ENCODE results near the gene ACOX2.
A peak's percentile ranks its signal among the peaks of the same experiment; 100 is the strongest.

Gene ACOX2

GRCh38 chr3:58524326-58524888 is 12.6 kb downstream of the ACOX2 start:
- Histone ChIP-seq H3K4me3 (ENCODE audit: low read length in 2 of 2) (no peak overlapping the region), H4K8ac (ENCODE audit: low read depth, low read length) (no peak overlapping the region), H3K36me3 (replicated peaks in 1 of 2; ENCODE audit: control insufficient read depth in 2 of 2, insufficient read depth in 2 of 2, low read length in 2 of 2) (no peaks in the 10 kb centered on the region), H3K14ac (ENCODE audit: low read length) (no peak overlapping the region), H3K79me1 (ENCODE audit: low read depth, low read length) (no peaks in the 10 kb centered on the region), H2AK5ac (ENCODE audit: low read depth, low read length) (peak overlapping the region; percentile 58), H2AFZ (ENCODE audit: low read length) (no peak overlapping the region), H3K9me3 (replicated peaks in 1 of 2; ENCODE audit: control insufficient read depth in 2 of 2, insufficient read depth in 1 of 2, low read depth in 1 of 2, low read length in 2 of 2) (no peaks in the 10 kb centered on the region), H3K4me2 (ENCODE audit: insufficient read depth, low read length, poor library complexity, severe bottlenecking) (no peak overlapping the region), H2BK12ac (ENCODE audit: low read length) (peak overlapping the region; percentile 85), H3K27me3 (ENCODE audit: control insufficient read depth in 3 of 3, insufficient read depth in 3 of 3, low read depth in 1 of 3, low read length in 3 of 3) (no peaks in the 10 kb centered on the region), H2BK5ac (ENCODE audit: low read length) (no peak overlapping the region), H3K4ac (ENCODE audit: low read length) (no peak overlapping the region), H2BK120ac (ENCODE audit: low read depth, low read length) (no peak overlapping the region), H3K4me1 (ENCODE audit: control insufficient read depth in 2 of 2, insufficient read depth in 1 of 2, low read depth in 1 of 2, low read length in 2 of 2) (peaks cover 24 to 29% of the 10 kb centered on the region in 2 donors), H3K23ac (ENCODE audit: low read depth, low read length, poor library complexity) (peak overlapping the region; percentile 16), H3K18ac (ENCODE audit: low read length) (peak overlapping the region; percentile 86), H3K27ac (replicated peaks; ENCODE audit: low read length) (no peak overlapping the region), H4K91ac (ENCODE audit: low read depth, low read length, poor library complexity) (no peak overlapping the region), H2BK15ac (ENCODE audit: low read length) (peak overlapping the region; percentile 18), H3K9ac (ENCODE audit: low read depth, low read length, poor library complexity) (no peak overlapping the region)
- no CpG with 5 or more reads among the region's 11 CpGs for WGBS, 2 donors (ENCODE audit: extremely low coverage in 2 of 2, insufficient read length in 2 of 2, insufficient replicate concordance in 1 of 2)
- no peak for DNase-seq (ENCODE audit: low spot score)

DNA sequence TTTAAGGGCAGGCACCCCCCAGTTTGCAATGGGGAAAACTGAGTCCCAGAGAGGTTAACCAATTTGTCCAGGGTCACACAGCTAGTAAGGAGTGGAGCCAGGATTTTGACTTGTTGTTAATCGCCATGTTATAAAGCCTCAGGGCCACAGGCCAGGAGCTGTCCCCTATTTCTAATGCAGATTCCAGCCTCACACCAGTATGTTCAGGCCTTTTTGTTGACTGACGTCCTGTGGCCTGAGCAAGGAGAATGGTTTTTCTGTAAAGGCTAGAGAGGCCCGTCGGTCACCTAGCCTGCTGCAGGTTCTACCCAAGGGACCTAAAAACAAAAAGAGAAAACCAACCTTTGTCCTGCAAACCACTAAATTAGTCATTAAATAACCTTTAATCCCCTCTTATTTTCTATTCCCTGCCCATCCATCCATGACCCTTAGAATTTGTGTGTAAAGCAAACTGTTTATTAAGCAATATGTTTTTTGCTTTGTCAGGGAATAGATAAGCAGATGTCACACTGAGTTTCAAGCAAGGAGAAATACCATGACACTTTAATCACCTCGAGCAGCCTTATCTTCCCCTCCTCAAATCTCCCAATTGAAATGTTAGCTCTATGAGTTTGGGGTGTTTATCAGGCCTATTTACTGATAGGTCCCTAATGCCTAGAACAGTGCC is 14.1 kb downstream of the ACOX2 start:
- Histone ChIP-seq H3K4me2 (ENCODE audit: insufficient read depth, low read length, poor library complexity, severe bottlenecking) (no peak overlapping the region), H2BK15ac (ENCODE audit: low read length) (no peak overlapping the region), H3K4me3 (ENCODE audit: low read length in 2 of 2) (no peak overlapping the region), H2BK5ac (ENCODE audit: low read length) (no peak overlapping the region), H3K4me1 (ENCODE audit: control insufficient read depth in 2 of 2, insufficient read depth in 1 of 2, low read depth in 1 of 2, low read length in 2 of 2) (peaks cover 21 to 31% of the 10 kb centered on the region in 2 donors), H2AK5ac (ENCODE audit: low read depth, low read length) (no peak overlapping the region), H3K18ac (ENCODE audit: low read length) (no peak overlapping the region), H3K27me3 (ENCODE audit: control insufficient read depth in 3 of 3, insufficient read depth in 3 of 3, low read depth in 1 of 3, low read length in 3 of 3) (no peaks in the 10 kb centered on the region), H3K36me3 (replicated peaks in 1 of 2; ENCODE audit: control insufficient read depth in 2 of 2, insufficient read depth in 2 of 2, low read length in 2 of 2) (no peaks in the 10 kb centered on the region), H3K79me1 (ENCODE audit: low read depth, low read length) (no peaks in the 10 kb centered on the region), H2BK120ac (ENCODE audit: low read depth, low read length) (no peak overlapping the region), H3K23ac (ENCODE audit: low read depth, low read length, poor library complexity) (no peak overlapping the region), H4K91ac (ENCODE audit: low read depth, low read length, poor library complexity) (no peak overlapping the region), H3K27ac (replicated peaks; ENCODE audit: low read length) (peak overlapping the region; percentile 62), H3K9me3 (replicated peaks in 1 of 2; ENCODE audit: control insufficient read depth in 2 of 2, insufficient read depth in 1 of 2, low read depth in 1 of 2, low read length in 2 of 2) (no peaks in the 10 kb centered on the region), H3K14ac (ENCODE audit: low read length) (no peak overlapping the region), H4K8ac (ENCODE audit: low read depth, low read length) (no peak overlapping the region), H2AFZ (ENCODE audit: low read length) (no peak overlapping the region), H2BK12ac (ENCODE audit: low read length) (no peak overlapping the region), H3K4ac (ENCODE audit: low read length) (no peak overlapping the region), H3K9ac (ENCODE audit: low read depth, low read length, poor library complexity) (no peak overlapping the region)
- DNase-seq (ENCODE audit: low spot score): no peak
- no CpG with 5 or more reads among the region's 5 CpGs for WGBS, 2 donors (ENCODE audit: extremely low coverage in 2 of 2, insufficient read length in 2 of 2, insufficient replicate concordance in 1 of 2)

DNA sequence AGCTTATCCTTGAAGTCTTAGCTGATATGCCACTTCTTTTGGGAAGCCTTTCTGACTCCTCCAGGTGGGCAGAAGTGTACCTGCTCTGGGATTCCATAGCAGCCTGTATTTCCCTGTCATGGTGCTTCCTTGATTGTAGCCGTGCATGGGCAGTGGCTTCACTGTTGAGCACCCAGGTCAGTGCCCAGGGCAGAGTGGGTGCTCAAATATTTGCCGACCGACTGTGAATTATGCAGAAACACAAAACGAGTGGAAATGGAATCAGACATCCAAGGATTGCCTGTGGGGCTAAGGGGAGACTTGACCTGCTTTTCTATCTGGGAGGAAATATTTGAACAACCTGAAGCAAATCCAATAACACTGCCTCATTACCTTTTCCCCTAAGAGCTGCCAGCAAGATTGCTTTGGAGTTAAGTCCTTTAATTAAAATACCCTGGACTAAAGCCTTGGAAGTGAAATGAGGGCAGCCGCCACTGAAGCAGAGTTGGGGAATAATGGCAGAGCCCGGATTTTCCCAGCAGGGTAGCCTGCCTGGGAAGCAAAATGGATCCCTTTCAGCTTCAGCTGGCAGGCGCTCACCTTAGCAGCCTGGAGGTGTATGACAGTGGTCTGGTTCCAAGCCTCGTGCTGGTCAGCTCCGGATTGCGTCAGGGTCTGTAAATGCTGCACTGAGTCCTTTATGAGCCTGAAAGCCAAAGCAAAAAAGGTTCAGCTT is 14.9 kb downstream of the ACOX2 start:
- no peak for DNase-seq (ENCODE audit: low spot score)
- H3K4me2 ChIP-seq (ENCODE audit: insufficient read depth, low read length, poor library complexity, severe bottlenecking): no peak overlapping the region
- no peaks in the 10 kb centered on the region for H3K27me3 ChIP-seq (ENCODE audit: control insufficient read depth in 3 of 3, insufficient read depth in 3 of 3, low read depth in 1 of 3, low read length in 3 of 3)
- no peak overlapping the region for H3K4ac ChIP-seq (ENCODE audit: low read length)
- H3K79me1 ChIP-seq (ENCODE audit: low read depth, low read length): no peaks in the 10 kb centered on the region
- no peak overlapping the region for H2BK12ac ChIP-seq (ENCODE audit: low read length)
- no peak overlapping the region for H4K91ac ChIP-seq (ENCODE audit: low read depth, low read length, poor library complexity)
- H2BK15ac ChIP-seq (ENCODE audit: low read length): no peak overlapping the region
- H3K4me1 ChIP-seq (ENCODE audit: control insufficient read depth in 2 of 2, insufficient read depth in 1 of 2, low read depth in 1 of 2, low read length in 2 of 2): peaks cover 21 to 31% of the 10 kb centered on the region in 2 donors
- H2BK120ac ChIP-seq (ENCODE audit: low read depth, low read length): no peak overlapping the region
- peak overlapping the region; percentile 21 for H2AFZ ChIP-seq (ENCODE audit: low read length)
- no peaks in the 10 kb centered on the region for H3K36me3 ChIP-seq (replicated peaks in 1 of 2; ENCODE audit: control insufficient read depth in 2 of 2, insufficient read depth in 2 of 2, low read length in 2 of 2)
- no peak overlapping the region for H2AK5ac ChIP-seq (ENCODE audit: low read depth, low read length)
- no peaks in the 10 kb centered on the region for H3K9me3 ChIP-seq (replicated peaks in 1 of 2; ENCODE audit: control insufficient read depth in 2 of 2, insufficient read depth in 1 of 2, low read depth in 1 of 2, low read length in 2 of 2)
- no peak overlapping the region for H2BK5ac ChIP-seq (ENCODE audit: low read length)
- no peak overlapping the region for H3K23ac ChIP-seq (ENCODE audit: low read depth, low read length, poor library complexity)
- no peak overlapping the region for H3K9ac ChIP-seq (ENCODE audit: low read depth, low read length, poor library complexity)
- no CpG with 5 or more reads among the region's 10 CpGs for WGBS, 2 donors (ENCODE audit: extremely low coverage in 2 of 2, insufficient read length in 2 of 2, insufficient replicate concordance in 1 of 2)
- peak overlapping the region; percentile 62 for H3K27ac ChIP-seq (replicated peaks; ENCODE audit: low read length)
- H3K4me3 ChIP-seq (ENCODE audit: low read length in 2 of 2): no peak overlapping the region
- H4K8ac ChIP-seq (ENCODE audit: low read depth, low read length): no peak overlapping the region
- H3K18ac ChIP-seq (ENCODE audit: low read length): no peak overlapping the region
- no peak overlapping the region for H3K14ac ChIP-seq (ENCODE audit: low read length)

DNA sequence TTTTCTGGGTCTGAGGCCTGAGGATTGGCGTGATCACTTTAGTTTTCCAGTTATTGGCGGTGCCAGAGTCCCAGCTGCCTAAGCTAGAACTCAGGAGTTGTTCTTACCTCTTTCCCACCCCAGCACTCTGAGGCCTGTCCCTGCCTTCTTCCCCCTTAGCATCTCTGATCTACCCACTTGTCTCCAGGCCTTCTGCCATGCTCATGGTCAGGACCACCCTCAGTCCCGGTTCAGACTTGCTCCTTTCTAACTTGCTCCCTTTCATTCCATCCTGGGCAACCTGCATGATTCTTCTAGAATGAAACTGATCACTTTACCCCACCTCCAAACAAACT is 15.7 kb downstream of the ACOX2 start:
- Histone ChIP-seq H2BK15ac (ENCODE audit: low read length) (no peak overlapping the region), H3K14ac (ENCODE audit: low read length) (no peak overlapping the region), H3K79me1 (ENCODE audit: low read depth, low read length) (no peaks in the 10 kb centered on the region), H2AK5ac (ENCODE audit: low read depth, low read length) (peak overlapping the region; percentile 51), H3K4me1 (ENCODE audit: control insufficient read depth in 2 of 2, insufficient read depth in 1 of 2, low read depth in 1 of 2, low read length in 2 of 2) (peaks cover 18 to 28% of the 10 kb centered on the region in 2 donors), H3K27ac (replicated peaks; ENCODE audit: low read length) (no peak overlapping the region), H3K9ac (ENCODE audit: low read depth, low read length, poor library complexity) (no peak overlapping the region), H3K23ac (ENCODE audit: low read depth, low read length, poor library complexity) (no peak overlapping the region), H3K36me3 (replicated peaks in 1 of 2; ENCODE audit: control insufficient read depth in 2 of 2, insufficient read depth in 2 of 2, low read length in 2 of 2) (no peaks in the 10 kb centered on the region), H3K9me3 (replicated peaks in 1 of 2; ENCODE audit: control insufficient read depth in 2 of 2, insufficient read depth in 1 of 2, low read depth in 1 of 2, low read length in 2 of 2) (no peaks in the 10 kb centered on the region), H3K4me3 (ENCODE audit: low read length in 2 of 2) (no peak overlapping the region), H4K8ac (ENCODE audit: low read depth, low read length) (no peak overlapping the region), H3K18ac (ENCODE audit: low read length) (peak overlapping the region; percentile 38), H2BK120ac (ENCODE audit: low read depth, low read length) (no peak overlapping the region), H2AFZ (ENCODE audit: low read length) (no peak overlapping the region), H2BK5ac (ENCODE audit: low read length) (no peak overlapping the region), H3K27me3 (ENCODE audit: control insufficient read depth in 3 of 3, insufficient read depth in 3 of 3, low read depth in 1 of 3, low read length in 3 of 3) (no peaks in the 10 kb centered on the region), H3K4ac (ENCODE audit: low read length) (no peak overlapping the region), H3K4me2 (ENCODE audit: insufficient read depth, low read length, poor library complexity, severe bottlenecking) (no peak overlapping the region), H4K91ac (ENCODE audit: low read depth, low read length, poor library complexity) (no peak overlapping the region), H2BK12ac (ENCODE audit: low read length) (no peak overlapping the region)
- no peak for DNase-seq (ENCODE audit: low spot score)
- WGBS, 2 donors (ENCODE audit: extremely low coverage in 2 of 2, insufficient read length in 2 of 2, insufficient replicate concordance in 1 of 2): no CpG with 5 or more reads among the region's 3 CpGs

Data from neuronal stem cell (in vitro differentiated cells).